Jurkat, Clone E6-1 (cell line): ENCODE measurements around the gene C20orf204.

Experiments
- DNase-seq: peaks from one replicate; pipeline ENCODE4 v3.0.0-alpha.2; 2011; ENCODE audit warnings: low read depth, low spot score
- H3K4me3 ChIP-seq: 2 replicates; pipeline ENCODE4 v1.5.1; 2011; ENCODE audit warnings: mild to moderate bottlenecking, low read length, control low read depth, moderate library complexity

The C20orf204 gene

GRCh38 chr20:64039293-64040160 is 3.5 kb downstream of the C20orf204 start:
- DNase-seq: no peak
- peak overlapping the region; percentile 51 for H3K4me3 ChIP-seq

GRCh38 chr20:64040231-64041039 is 4.5 kb downstream of the C20orf204 start:
- no peak for DNase-seq
- H3K4me3 ChIP-seq: no peak overlapping the region

GRCh38 chr20:64041040-64041780 is 5.2 kb downstream of the C20orf204 start:
- no peak for DNase-seq
- peak overlapping the region; percentile 59; the same call in 1 of the 2 replicates for H3K4me3 ChIP-seq

GRCh38 chr20:64041781-64042053 is 5.7 kb downstream of the C20orf204 start:
- DNase-seq: no peak
- H3K4me3 ChIP-seq: peak overlapping the region; percentile 59

GRCh38 chr20:64042054-64042781 is 6.2 kb downstream of the C20orf204 start:
- peak overlapping the region; percentile 59 for H3K4me3 ChIP-seq
- DNase-seq: no peak

- H3K4me3 ChIP-seq: no peak overlapping the region
- no peak for DNase-seq
Measured at GRCh38 chr20:64043768-64044167, 7.8 kb downstream of the C20orf204 start.

GRCh38 chr20:64044484-64045247 is 8.7 kb downstream of the C20orf204 start:
- no peak overlapping the region for H3K4me3 ChIP-seq
- DNase-seq: no peak

GRCh38 chr20:64045346-64046011 is 9.5 kb downstream of the C20orf204 start:
- no peak overlapping the region for H3K4me3 ChIP-seq
- DNase-seq: no peak

GRCh38 chr20:64047046-64047389 is 11.0 kb downstream of the C20orf204 start:
- H3K4me3 ChIP-seq: no peak overlapping the region
- no peak for DNase-seq

GRCh38 chr20:64047968-64048401 is 12.0 kb downstream of the C20orf204 start:
- DNase-seq: no peak
- no peak overlapping the region for H3K4me3 ChIP-seq

- no peak for DNase-seq
- no peak overlapping the region for H3K4me3 ChIP-seq
Measured at GRCh38 chr20:64048402-64049044, 12.5 kb downstream of the C20orf204 start.

GRCh38 chr20:64049060-64049877 is 13.3 kb downstream of the C20orf204 start, which contains the start of gene SOX18:
SOX18 (minus strand) TSS chr20:64049639; CDS start chr20:64049516, 123 bp downstream.
- no peak within 1 kb of the TSS for H3K4me3 ChIP-seq
- no peak for DNase-seq

- DNase-seq: no peak
Measured at GRCh38 chr20:64049878-64050260, 13.9 kb downstream of the C20orf204 start.

GRCh38 chr20:64050261-64051032 is 14.5 kb downstream of the C20orf204 start:
- DNase-seq: no peak
- H3K4me3 ChIP-seq: no peak overlapping the region

More at GRCh38 chr20:64049878-64050260, 13.9 kb downstream of the C20orf204 start:
- H3K4me3 ChIP-seq: no peak overlapping the region

- no peak overlapping the region for H3K4me3 ChIP-seq
- no peak for DNase-seq
Measured at GRCh38 chr20:64051033-64051452, 15.1 kb downstream of the C20orf204 start.
